K562 treated with DMSO at 1 percent for 4 hours (cell line): ENCODE results near the gene PAXX. TPM values are rescaled to one million over a fixed set of nuclear protein-coding genes. Genes with fewer than 3 reads are reported as not detected.

ENCODE experiments used
- total RNA-seq: library from RNA; unstranded; fragments of 300-600 nt; gene quantifications from 2 replicates; pipeline ENCODE4 v1.2.3, GENCODE V29; 2022; ENCODE audit not compliant: insufficient read depth

Gene PAXX
- total RNA-seq: 89.0 and 89.2 TPM in 2 replicates

GRCh38 chr9:136991993-136992818, at the start of gene PAXX:
Gene PAXX (plus strand): TSS chr9:136992422. CDS start chr9:136992444, 22 bp downstream.

DNA sequence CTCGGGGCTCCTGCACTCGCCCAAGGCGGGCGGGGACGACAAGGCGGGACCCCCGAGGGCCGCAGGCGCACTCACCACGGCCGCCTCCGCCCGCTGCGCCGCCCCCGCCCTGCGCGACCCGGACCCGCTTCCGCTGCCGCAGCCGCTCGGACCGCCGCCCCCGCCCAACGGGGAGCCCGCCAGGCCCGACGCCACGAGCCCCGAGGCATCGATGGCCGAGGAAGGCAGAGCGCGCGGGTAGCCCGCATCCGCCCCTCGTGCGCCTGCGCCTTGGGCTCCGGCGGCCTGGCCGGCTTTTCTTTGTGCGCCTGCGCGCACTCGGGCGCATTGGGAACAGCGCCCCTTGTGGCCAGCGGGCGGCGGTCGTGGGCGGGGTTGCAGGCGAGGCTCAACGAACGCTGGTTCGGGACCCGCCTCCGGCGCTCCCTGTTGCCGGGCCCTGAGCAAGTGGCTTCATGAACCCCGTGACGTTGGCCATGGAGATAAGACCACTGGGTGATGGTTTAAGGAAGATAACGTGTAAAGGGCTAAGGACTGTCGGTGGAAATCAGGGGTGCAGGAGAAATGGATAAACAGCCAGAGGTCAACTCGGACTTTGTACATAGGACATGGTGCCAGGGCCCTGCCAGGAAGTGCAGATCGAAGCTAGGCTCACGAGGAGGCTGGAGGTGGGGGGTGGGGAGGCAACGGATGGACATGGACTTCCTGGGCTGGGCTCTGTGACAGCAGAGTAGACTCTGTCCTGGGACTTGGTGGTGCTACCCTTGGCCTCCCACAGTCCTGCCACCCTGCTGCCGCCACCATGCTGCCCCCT, 47.5 kb upstream of the PAXX start, which contains the start of the genes C8G and FBXW5:
C8G (plus strand) TSS at position 725 of the 814 bp plus-strand sequence; CDS start at position 803, 78 bp downstream.
FBXW5 (minus strand) TSS at position 220 of the 814 bp plus-strand sequence. CDS start 655 bp downstream, outside the sequence.

DNA sequence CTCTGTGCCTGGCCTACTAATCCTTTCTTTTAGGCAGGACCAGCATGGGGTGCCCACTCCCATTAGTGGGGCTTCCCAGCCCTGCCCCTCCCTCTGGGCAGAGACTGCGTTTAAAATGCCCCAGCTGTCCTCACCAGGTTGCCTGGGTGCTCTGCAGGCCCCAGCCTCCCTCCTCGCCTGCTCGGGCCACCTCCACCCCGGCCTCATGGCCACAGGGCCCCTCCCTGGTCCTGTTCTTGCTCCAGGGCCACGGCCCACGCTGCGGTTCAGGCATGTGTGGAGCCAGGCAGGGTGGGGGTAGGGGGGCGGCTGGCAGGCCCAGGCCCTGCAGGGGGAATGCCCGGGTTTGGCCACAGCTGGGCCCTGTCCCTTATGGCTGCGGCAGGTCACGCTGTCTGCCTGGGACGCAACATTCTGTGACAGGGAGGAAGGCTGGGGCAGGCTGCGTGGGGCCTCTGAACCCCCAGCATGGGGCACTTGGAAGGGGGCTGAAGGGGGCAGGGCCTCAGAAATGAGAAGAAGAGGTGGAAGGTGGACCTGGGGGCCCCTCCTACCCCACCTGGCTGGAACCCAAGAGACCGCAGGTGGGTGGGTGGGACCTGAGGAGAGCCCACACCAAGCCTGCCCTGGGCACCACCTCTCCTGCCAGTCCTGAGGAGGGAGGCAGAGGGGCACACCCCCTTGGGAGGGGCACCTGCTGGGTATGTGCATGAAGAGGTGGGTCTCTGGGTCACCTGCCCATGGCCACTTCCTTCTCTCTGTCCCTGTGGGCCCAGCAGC, 40.5 kb upstream of the PAXX start, which contains the start of gene LCN12:
LCN12 (plus strand) TSS at position 733 of the 780 bp plus-strand sequence. CDS start 55 bp downstream, outside the sequence.

GRCh38 chr9:136977223-136977622, 15.0 kb upstream of the PAXX start, which contains the start of gene PTGDS:
Gene PTGDS (plus strand): TSS chr9:136977504. CDS start chr9:136977579, 75 bp downstream.

DNA sequence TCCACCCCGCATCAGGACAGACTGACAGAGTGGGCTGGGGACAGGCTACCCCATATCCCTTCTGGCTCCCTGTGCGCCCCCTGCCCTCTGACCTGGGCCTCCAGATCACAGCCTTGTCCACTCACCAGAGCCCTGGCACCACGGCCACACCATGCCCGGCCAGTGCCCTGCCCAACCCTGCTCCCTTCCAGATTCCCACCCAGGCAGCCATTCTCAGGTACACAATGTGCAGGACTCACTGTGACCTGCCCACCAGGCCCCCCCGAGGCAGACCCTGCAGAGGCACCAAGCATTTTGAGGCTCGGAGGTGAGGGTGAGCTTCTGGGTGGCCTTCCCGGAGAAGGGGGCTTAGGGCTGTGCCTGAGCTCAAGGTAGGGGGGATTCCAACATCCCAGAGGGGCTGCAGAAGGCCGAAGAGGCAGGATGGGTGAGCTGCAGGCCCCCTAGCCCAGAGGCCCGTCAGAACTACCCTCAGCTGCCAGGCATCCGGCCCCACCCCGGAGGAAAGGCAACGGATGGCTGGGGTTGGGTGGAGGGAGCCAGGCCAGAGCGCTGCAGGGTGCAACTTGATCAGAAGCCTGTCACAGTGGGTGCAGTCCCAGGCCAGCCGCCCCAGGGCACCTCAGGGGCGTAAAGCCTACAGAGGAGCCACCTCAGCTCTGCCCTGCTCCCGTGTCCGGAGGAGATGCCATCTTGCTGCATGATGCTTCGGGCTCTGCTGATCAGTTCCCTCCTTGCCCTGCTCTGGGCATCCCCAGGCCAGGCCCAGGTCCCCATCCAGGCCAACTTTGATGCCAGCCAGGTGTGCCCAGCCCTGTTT, 9.8 kb upstream of the PAXX start, which contains the start of gene LCNL1:
LCNL1 (plus strand) TSS at position 762 of the 820 bp plus-strand sequence. CDS start 594 bp downstream, outside the sequence.

DNA sequence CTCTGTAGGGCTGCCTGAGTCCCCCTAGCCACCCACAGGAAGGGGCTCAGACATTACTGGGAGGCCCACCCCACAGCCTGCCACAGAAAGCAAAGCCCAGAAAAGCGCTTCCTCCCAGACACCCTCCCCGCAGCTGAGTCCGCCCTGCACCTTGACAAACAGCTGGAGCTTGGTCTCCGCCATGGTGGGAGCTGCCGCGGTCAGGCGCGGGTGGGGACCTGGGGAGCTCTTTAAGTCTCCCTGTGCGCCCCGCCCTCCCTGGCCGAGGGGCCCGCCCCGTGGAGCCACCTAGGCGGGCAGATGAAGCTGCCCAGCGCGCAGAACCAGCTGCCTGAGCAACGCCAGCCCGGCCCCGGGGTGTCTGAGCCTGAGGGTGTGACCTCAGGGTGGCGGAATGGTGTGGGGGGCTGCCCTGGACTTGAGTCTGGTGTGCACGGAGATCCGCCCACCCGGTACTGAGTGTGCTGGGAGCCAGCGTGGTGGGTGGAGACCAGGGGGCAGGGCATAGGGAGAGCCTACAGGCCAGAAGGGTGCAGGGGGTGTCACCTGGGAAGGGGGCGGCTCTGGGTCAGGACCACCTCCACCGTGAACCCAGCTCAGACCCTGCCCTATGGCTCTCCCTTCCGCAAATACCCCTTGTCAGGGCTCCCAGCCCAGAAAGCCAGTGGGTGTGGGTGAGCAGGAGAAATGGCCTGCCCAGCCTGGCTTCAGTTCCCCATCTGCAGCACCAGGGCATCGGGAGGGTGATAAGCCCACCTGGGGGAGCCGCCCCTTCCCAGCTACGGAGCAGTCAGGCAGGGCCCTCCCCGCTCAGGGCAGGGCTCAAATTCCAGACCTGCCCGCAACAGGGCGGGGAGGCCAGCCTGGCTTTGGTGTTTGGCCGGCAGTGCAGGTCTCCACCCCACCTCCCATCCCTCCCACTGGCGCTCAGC, 4.4 kb downstream of the PAXX start, which contains the start of gene CLIC3:
CLIC3 (minus strand) TSS at position 208 of the 932 bp plus-strand sequence; CDS start at position 183, 25 bp downstream.

GRCh38 chr9:137027369-137028262, 35.4 kb downstream of the PAXX start, which contains the start of gene ABCA2:
Gene ABCA2 (minus strand): TSS chr9:137028237. CDS start chr9:137028140, 97 bp downstream.

GRCh38 chr9:137031904-137032640, 39.9 kb downstream of the PAXX start, which contains the start of gene FUT7:
Gene FUT7 (minus strand): TSS chr9:137032088. CDS start chr9:137031991, 97 bp downstream.

Other genes starting within 250 kb of the PAXX start
- not detected in 2 replicates for gene LCN10, start 249.5 kb upstream of the PAXX start, total RNA-seq
- gene LCN6, start 243.9 kb upstream of the PAXX start, total RNA-seq: not detected in 2 replicates
- not detected in 2 replicates for gene LCN8, start 234.2 kb upstream of the PAXX start, total RNA-seq
- not detected in 2 replicates for gene LCN15, start 227.9 kb upstream of the PAXX start, total RNA-seq
- 67.9 and 75.8 TPM in 2 replicates for gene TMEM141, start 201.1 kb upstream of the PAXX start, total RNA-seq
- gene CCDC183, start 196.1 kb upstream of the PAXX start, total RNA-seq: 0.75 and 2.6 TPM in 2 replicates
- 163 and 183 TPM in 2 replicates for gene RABL6, start 184.5 kb upstream of the PAXX start, total RNA-seq
- 9.6 and 13.9 TPM in 2 replicates for gene AJM1, start 149.9 kb upstream of the PAXX start, total RNA-seq
- 165 and 171 TPM in 2 replicates for gene PHPT1, start 143.0 kb upstream of the PAXX start, total RNA-seq
- 4.1 and 4.7 TPM in 2 replicates for gene MAMDC4, start 140.1 kb upstream of the PAXX start, total RNA-seq
- 705 and 763 TPM in 2 replicates for gene EDF1, start 126.1 kb upstream of the PAXX start, total RNA-seq
- gene TRAF2, start 105.9 kb upstream of the PAXX start, total RNA-seq: 23.8 and 25.2 TPM in 2 replicates
- 148 and 151 TPM in 2 replicates for gene FBXW5, start 47.7 kb upstream of the PAXX start, total RNA-seq
- not detected in 2 replicates for gene C8G, start 47.2 kb upstream of the PAXX start, total RNA-seq
- gene LCN12, start 40.1 kb upstream of the PAXX start, total RNA-seq: not detected in 2 replicates
- gene PTGDS, start 14.9 kb upstream of the PAXX start, total RNA-seq: 6.1 and 15.4 TPM in 2 replicates
- gene LCNL1, start 9.4 kb upstream of the PAXX start, total RNA-seq: not detected in 2 replicates
- 2.0 TPM in 1 of 2 replicates, not detected in the other for gene CLIC3, start 4.1 kb downstream of the PAXX start, total RNA-seq
- 14.1 and 26.4 TPM in 2 replicates for gene ABCA2, start 35.8 kb downstream of the PAXX start, total RNA-seq
- not detected in 2 replicates for gene FUT7, start 39.7 kb downstream of the PAXX start, total RNA-seq
- 0.52 and 1.0 TPM in 2 replicates for gene NPDC1, start 53.8 kb downstream of the PAXX start, total RNA-seq
- gene ENTPD2, start 61.6 kb downstream of the PAXX start, total RNA-seq: not detected in 2 replicates
- 27.1 and 30.1 TPM in 2 replicates for gene SAPCD2, start 78.1 kb downstream of the PAXX start, total RNA-seq
- 9.4 and 14.1 TPM in 2 replicates for gene UAP1L1, start 85.1 kb downstream of the PAXX start, total RNA-seq
- gene MAN1B1, start 94.6 kb downstream of the PAXX start, total RNA-seq: 37.3 and 38.9 TPM in 2 replicates
- 228 and 246 TPM in 2 replicates for gene DPP7, start 122.3 kb downstream of the PAXX start, total RNA-seq
- gene GRIN1, start 146.7 kb downstream of the PAXX start, total RNA-seq: not detected in 2 replicates
- gene LRRC26, start 177.6 kb downstream of the PAXX start, total RNA-seq: not detected in 2 replicates
- not detected in 2 replicates for gene TMEM210, start 179.6 kb downstream of the PAXX start, total RNA-seq
- gene ANAPC2, start 196.1 kb downstream of the PAXX start, total RNA-seq: 32.5 and 40.5 TPM in 2 replicates
- gene SSNA1, start 196.3 kb downstream of the PAXX start, total RNA-seq: 203 and 207 TPM in 2 replicates
- 26.9 and 34.8 TPM in 2 replicates for gene TPRN, start 208.3 kb downstream of the PAXX start, total RNA-seq
- gene TMEM203, start 213.2 kb downstream of the PAXX start, total RNA-seq: 35.0 and 40.6 TPM in 2 replicates
- gene NDOR1, start 213.3 kb downstream of the PAXX start, total RNA-seq: 23.0 and 25.4 TPM in 2 replicates
- gene RNF208, start 229.8 kb downstream of the PAXX start, total RNA-seq: 6.2 and 6.7 TPM in 2 replicates
- 1.1 TPM in 1 of 2 replicates, not detected in the other for gene CYSRT1, start 232.8 kb downstream of the PAXX start, total RNA-seq
- 0.99 TPM in 1 of 2 replicates, not detected in the other for gene RNF224, start 235.1 kb downstream of the PAXX start, total RNA-seq
- not detected in 2 replicates for gene SLC34A3, start 238.5 kb downstream of the PAXX start, total RNA-seq
- 816 and 880 TPM in 2 replicates for gene TUBB4B, start 248.9 kb downstream of the PAXX start, total RNA-seq